ENCODE measurements around the gene ANKRA2. TPM values are rescaled to one million over a fixed set of nuclear protein-coding genes. Genes with fewer than 3 reads are reported as not detected.

ANKRA2 gene
- polyA plus RNA-seq, 1 of the 3 experiments (the other 2 are of a cell fraction), result 14.5 TPM

DNA sequence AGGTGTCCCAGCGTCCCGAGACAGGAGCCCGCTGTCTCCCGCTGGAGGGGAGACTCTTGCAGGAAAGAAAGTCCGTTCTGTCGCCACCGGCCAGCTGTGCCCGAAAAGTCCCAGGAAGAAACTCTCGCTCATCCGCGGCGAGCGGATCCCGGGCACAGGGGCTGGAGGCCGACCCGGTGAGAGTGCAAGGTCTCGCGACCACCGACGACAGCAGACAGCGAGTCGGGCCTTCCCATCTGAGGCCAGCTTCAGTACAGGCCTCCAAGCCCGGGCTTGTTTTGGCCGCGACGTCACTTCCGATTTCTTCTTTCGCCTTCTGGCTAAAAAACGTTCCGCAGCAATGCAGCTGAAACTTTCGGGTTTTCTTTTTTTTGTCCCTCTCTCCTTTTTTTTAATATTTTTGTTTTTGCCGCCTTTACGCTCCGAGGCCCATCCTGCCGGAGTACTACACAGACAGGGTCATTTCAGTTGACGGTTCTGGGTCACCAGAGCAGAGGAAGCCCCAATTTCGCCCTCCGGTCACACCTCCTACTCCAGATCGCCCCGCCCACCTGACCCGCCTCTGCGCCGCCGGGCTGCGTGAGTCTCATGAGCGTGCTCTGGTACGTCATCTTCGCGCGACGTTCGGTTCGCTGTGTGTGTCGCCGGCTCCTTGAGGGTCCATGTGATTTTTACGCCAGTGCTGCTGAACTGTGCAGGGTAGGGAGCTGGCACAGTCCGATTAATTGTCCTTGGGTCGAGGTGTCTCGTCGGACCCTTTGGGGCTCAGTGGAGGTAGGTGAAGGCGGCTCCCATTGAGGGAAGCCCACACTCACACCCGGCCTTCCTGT, at the start of gene ANKRA2, which contains the start of gene UTP15 (continued):
- TF ChIP-seq USF2 (IDR thresholded peaks at IDR 0.05; ENCODE audit: borderline replicate concordance, low read depth, low read length), result peak; percentile 58
- TF ChIP-seq, protein P1, sequence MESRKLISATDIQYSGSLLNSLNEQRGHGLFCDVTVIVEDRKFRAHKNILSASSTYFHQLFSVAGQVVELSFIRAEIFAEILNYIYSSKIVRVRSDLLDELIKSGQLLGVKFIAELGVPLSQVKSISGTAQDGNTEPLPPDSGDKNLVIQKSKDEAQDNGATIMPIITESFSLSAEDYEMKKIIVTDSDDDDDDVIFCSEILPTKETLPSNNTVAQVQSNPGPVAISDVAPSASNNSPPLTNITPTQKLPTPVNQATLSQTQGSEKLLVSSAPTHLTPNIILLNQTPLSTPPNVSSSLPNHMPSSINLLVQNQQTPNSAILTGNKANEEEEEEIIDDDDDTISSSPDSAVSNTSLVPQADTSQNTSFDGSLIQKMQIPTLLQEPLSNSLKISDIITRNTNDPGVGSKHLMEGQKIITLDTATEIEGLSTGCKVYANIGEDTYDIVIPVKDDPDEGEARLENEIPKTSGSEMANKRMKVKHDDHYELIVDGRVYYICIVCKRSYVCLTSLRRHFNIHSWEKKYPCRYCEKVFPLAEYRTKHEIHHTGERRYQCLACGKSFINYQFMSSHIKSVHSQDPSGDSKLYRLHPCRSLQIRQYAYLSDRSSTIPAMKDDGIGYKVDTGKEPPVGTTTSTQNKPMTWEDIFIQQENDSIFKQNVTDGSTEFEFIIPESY (IDR thresholded peaks at IDR 0.05; ENCODE audit: borderline replicate concordance, low read depth), result 0 out of 2 replicates have a peak, but pooled peaks have one; percentile 19
- TF ChIP-seq CHD2 (IDR thresholded peaks at IDR 0.05; ENCODE audit: low read length, partially characterized antibody), result no peak
- TF ChIP-seq, protein P2, sequence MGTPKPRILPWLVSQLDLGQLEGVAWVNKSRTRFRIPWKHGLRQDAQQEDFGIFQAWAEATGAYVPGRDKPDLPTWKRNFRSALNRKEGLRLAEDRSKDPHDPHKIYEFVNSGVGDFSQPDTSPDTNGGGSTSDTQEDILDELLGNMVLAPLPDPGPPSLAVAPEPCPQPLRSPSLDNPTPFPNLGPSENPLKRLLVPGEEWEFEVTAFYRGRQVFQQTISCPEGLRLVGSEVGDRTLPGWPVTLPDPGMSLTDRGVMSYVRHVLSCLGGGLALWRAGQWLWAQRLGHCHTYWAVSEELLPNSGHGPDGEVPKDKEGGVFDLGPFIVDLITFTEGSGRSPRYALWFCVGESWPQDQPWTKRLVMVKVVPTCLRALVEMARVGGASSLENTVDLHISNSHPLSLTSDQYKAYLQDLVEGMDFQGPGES (IDR thresholded peaks at IDR 0.05; ENCODE audit: low read depth, low read length), result no peak
- TF ChIP-seq ELF1 (IDR thresholded peaks at IDR 0.05), result 0 out of 2 replicates have a peak, but pooled peaks have one; percentile 33
- TF ChIP-seq RCOR1 (IDR thresholded peaks at IDR 0.05; ENCODE audit: low read length), result no peak
- no peak for TF ChIP-seq YY1 (IDR thresholded peaks at IDR 0.05; ENCODE audit: low read depth)

DNA sequence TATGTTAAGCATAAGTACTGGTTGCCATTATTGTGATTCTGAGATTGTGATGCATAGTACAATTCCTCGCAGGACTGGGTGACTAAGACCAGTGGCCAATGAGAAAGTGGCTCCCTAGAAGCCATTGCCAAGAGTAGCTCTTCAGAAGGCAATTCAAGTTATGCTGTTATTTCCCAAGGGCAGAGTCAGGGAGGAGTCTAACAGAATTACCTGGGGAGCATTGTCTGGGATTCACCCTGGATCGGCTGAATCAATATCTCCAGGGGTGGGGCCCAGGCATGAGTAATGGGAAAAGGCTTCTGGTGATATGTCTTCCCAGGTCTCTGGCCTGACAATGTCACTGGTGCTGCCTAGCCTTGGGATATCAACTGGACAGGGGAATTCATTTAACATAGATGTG, 49.6 kb upstream of the ANKRA2 start:
- POLR2A ChIA-PET, result no interaction called here
- CTCF ChIA-PET, result interaction anchor here (1.0 to 2.7 kb wide), 3 partner anchors 18 to 178 kb away, joined by 6 to 8 read pairs (median 6); no protein-coding TSS in a partner anchor
- TF ChIP-seq YY1 (IDR thresholded peaks at IDR 0.05; ENCODE audit: low read depth), result no peak
- TF ChIP-seq, protein P3, sequence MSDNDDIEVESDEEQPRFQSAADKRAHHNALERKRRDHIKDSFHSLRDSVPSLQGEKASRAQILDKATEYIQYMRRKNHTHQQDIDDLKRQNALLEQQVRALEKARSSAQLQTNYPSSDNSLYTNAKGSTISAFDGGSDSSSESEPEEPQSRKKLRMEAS (IDR thresholded peaks at IDR 0.05; ENCODE audit: low read depth), result no peak
- TF ChIP-seq, protein P4, sequence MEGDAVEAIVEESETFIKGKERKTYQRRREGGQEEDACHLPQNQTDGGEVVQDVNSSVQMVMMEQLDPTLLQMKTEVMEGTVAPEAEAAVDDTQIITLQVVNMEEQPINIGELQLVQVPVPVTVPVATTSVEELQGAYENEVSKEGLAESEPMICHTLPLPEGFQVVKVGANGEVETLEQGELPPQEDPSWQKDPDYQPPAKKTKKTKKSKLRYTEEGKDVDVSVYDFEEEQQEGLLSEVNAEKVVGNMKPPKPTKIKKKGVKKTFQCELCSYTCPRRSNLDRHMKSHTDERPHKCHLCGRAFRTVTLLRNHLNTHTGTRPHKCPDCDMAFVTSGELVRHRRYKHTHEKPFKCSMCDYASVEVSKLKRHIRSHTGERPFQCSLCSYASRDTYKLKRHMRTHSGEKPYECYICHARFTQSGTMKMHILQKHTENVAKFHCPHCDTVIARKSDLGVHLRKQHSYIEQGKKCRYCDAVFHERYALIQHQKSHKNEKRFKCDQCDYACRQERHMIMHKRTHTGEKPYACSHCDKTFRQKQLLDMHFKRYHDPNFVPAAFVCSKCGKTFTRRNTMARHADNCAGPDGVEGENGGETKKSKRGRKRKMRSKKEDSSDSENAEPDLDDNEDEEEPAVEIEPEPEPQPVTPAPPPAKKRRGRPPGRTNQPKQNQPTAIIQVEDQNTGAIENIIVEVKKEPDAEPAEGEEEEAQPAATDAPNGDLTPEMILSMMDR (IDR thresholded peaks at IDR 0.05), result no peak
- TF ChIP-seq FOSL2 (IDR thresholded peaks at IDR 0.05; ENCODE audit: borderline replicate concordance, low read depth), result no peak
- Histone ChIP-seq H2AFZ (ENCODE audit: low read depth) (no peak overlapping the region), H3K27me3 (ENCODE audit: insufficient read depth) (no peaks in the 10 kb centered on the region), H3F3A (replicated peaks; ENCODE audit: insufficient read depth) (no peaks in the 10 kb centered on the region), H4K20me1 (ENCODE audit: insufficient read depth) (no peaks in the 10 kb centered on the region), H3K4me3 (ENCODE audit: low read depth in 2 of 2, low read length in 1 of 2) (no peak overlapping the region), H3K4me1 (ENCODE audit: control insufficient read depth in 1 of 2, insufficient read depth in 2 of 2, low read depth in 1 of 2, low read length in 1 of 2) (no peaks in the 10 kb centered on the region), H3K4me2 (no peak overlapping the region), H3K9me2 (no peaks in the 10 kb centered on the region), H3K9ac (no peak overlapping the region), H3K9me3 (no peaks in the 10 kb centered on the region), H3K27ac (ENCODE audit: low read depth in 2 of 2, low read length in 1 of 2) (no peak overlapping the region), H3K36me3 (replicated peaks in 1 of 2; ENCODE audit: control insufficient read depth in 1 of 2, insufficient read depth in 2 of 2, low read length in 1 of 2) (no peaks in the 10 kb centered on the region), H3K79me2 (ENCODE audit: insufficient read depth) (no peaks in the 10 kb centered on the region)
- 91% methylated on average over 2 of the region's 2 CpGs for WGBS (ENCODE audit: low lambda C conversion rate)
- no peak for DNase-seq

All from SK-N-SH (cell line).